ENCODE results near the gene MT1F. TPM values are rescaled to one million over a fixed set of nuclear protein-coding genes. Genes with fewer than 3 reads are reported as not detected.

MT1F gene
- total RNA-seq, 1 experiment from 2014 or later, result 13.4 TPM

- Histone ChIP-seq H3K4me3 (ENCODE audit: insufficient read depth, low read depth, low read length) (peak overlapping the region; percentile 39; the same call in 1 of the 2 replicates), H3K27me3 (ENCODE audit: control insufficient read depth, insufficient read depth, low read length) (peaks cover 99% of the 10 kb centered on the region), H3K36me3 (replicated peaks; ENCODE audit: control insufficient read depth, insufficient read depth, low read length) (no peaks in the 10 kb centered on the region)
- no peak for DNase-seq
These were observed 24.9 kb upstream of the MT1F start for GRCh38 chr16:56632848-56633365.

- Histone ChIP-seq H3K36me3 (replicated peaks; ENCODE audit: control insufficient read depth, insufficient read depth, low read length) (no peaks in the 10 kb centered on the region), H3K27me3 (ENCODE audit: control insufficient read depth, insufficient read depth, low read length) (peaks cover 100% of the 10 kb centered on the region), H3K4me3 (ENCODE audit: insufficient read depth, low read depth, low read length) (no peak overlapping the region)
- DNase-seq, result no peak
These were observed 24.2 kb upstream of the MT1F start for GRCh38 chr16:56633535-56633934.

GRCh38 chr16:56634715-56635440 lies 22.9 kb upstream of the MT1F start:
- DNase-seq, result peak; percentile 62
- H3K36me3 ChIP-seq (replicated peaks; ENCODE audit: control insufficient read depth, insufficient read depth, low read length), result no peaks in the 10 kb centered on the region
- H3K4me3 ChIP-seq (ENCODE audit: insufficient read depth, low read depth, low read length), result peak overlapping the region; percentile 22; the same call in 1 of the 2 replicates
- peaks cover 100% of the 10 kb centered on the region for H3K27me3 ChIP-seq (ENCODE audit: control insufficient read depth, insufficient read depth, low read length)

- peak; percentile 75 for DNase-seq
- peaks cover 99% of the 10 kb centered on the region for H3K27me3 ChIP-seq (ENCODE audit: control insufficient read depth, insufficient read depth, low read length)
- H3K36me3 ChIP-seq (replicated peaks; ENCODE audit: control insufficient read depth, insufficient read depth, low read length), result no peaks in the 10 kb centered on the region
- peak overlapping the region; percentile 22; the same call in 1 of the 2 replicates for H3K4me3 ChIP-seq (ENCODE audit: insufficient read depth, low read depth, low read length)
These were observed 22.3 kb upstream of the MT1F start for GRCh38 chr16:56635441-56635967.

GRCh38 chr16:56636616-56637413 lies 20.9 kb upstream of the MT1F start:
- no peak for DNase-seq
- H3K36me3 ChIP-seq (replicated peaks; ENCODE audit: control insufficient read depth, insufficient read depth, low read length), result no peaks in the 10 kb centered on the region
- H3K4me3 ChIP-seq (ENCODE audit: insufficient read depth, low read depth, low read length), result no peak overlapping the region

GRCh38 chr16:56637814-56638750 lies 19.7 kb upstream of the MT1F start, which contains the start of gene MT1A:
MT1A (plus strand) TSS chr16:56638666; CDS start chr16:56638739, 73 bp downstream.
- DNase-seq, result peak; percentile 92

More at GRCh38 chr16:56636616-56637413, 20.9 kb upstream of the MT1F start:
- peaks cover 99% of the 10 kb centered on the region for H3K27me3 ChIP-seq (ENCODE audit: control insufficient read depth, insufficient read depth, low read length)

GRCh38 chr16:56639045-56639444 lies 18.7 kb upstream of the MT1F start:
- Histone ChIP-seq H3K4me3 (ENCODE audit: insufficient read depth, low read depth, low read length) (no peak overlapping the region), H3K36me3 (replicated peaks; ENCODE audit: control insufficient read depth, insufficient read depth, low read length) (no peaks in the 10 kb centered on the region), H3K27me3 (ENCODE audit: control insufficient read depth, insufficient read depth, low read length) (peaks cover 99% of the 10 kb centered on the region)
- DNase-seq, result no peak

More at GRCh38 chr16:56637814-56638750, 19.7 kb upstream of the MT1F start, which contains the start of gene MT1A:
- H3K36me3 ChIP-seq (replicated peaks; ENCODE audit: control insufficient read depth, insufficient read depth, low read length), result no peaks in the 10 kb centered on the region
- H3K27me3 ChIP-seq (ENCODE audit: control insufficient read depth, insufficient read depth, low read length), result peaks cover 99% of the 10 kb centered on the region
- H3K4me3 ChIP-seq (ENCODE audit: insufficient read depth, low read depth, low read length), result peak within 1 kb of the TSS; percentile 43

GRCh38 chr16:56640076-56640475 lies 17.7 kb upstream of the MT1F start:
- Histone ChIP-seq H3K27me3 (ENCODE audit: control insufficient read depth, insufficient read depth, low read length) (peaks cover 99% of the 10 kb centered on the region), H3K4me3 (ENCODE audit: insufficient read depth, low read depth, low read length) (no peak overlapping the region), H3K36me3 (replicated peaks; ENCODE audit: control insufficient read depth, insufficient read depth, low read length) (no peaks in the 10 kb centered on the region)
- DNase-seq, result no peak

- Histone ChIP-seq H3K27me3 (ENCODE audit: control insufficient read depth, insufficient read depth, low read length) (peaks cover 99% of the 10 kb centered on the region), H3K4me3 (ENCODE audit: insufficient read depth, low read depth, low read length) (no peak overlapping the region), H3K36me3 (replicated peaks; ENCODE audit: control insufficient read depth, insufficient read depth, low read length) (no peaks in the 10 kb centered on the region)
- DNase-seq, result no peak
These were observed 16.6 kb upstream of the MT1F start for GRCh38 chr16:56641166-56641565.

GRCh38 chr16:56643080-56643778 lies 14.5 kb upstream of the MT1F start:
- Histone ChIP-seq H3K36me3 (replicated peaks; ENCODE audit: control insufficient read depth, insufficient read depth, low read length) (no peaks in the 10 kb centered on the region), H3K4me3 (ENCODE audit: insufficient read depth, low read depth, low read length) (peak overlapping the region; percentile 45), H3K27me3 (ENCODE audit: control insufficient read depth, insufficient read depth, low read length) (peaks cover 97% of the 10 kb centered on the region)
- peak; percentile 85 for DNase-seq

GRCh38 chr16:56643833-56644232 lies 13.9 kb upstream of the MT1F start:
- peak overlapping the region; percentile 45; the same call in 1 of the 2 replicates for H3K4me3 ChIP-seq (ENCODE audit: insufficient read depth, low read depth, low read length)
- peaks cover 97% of the 10 kb centered on the region for H3K27me3 ChIP-seq (ENCODE audit: control insufficient read depth, insufficient read depth, low read length)
- DNase-seq, result no peak
- H3K36me3 ChIP-seq (replicated peaks; ENCODE audit: control insufficient read depth, insufficient read depth, low read length), result no peaks in the 10 kb centered on the region

GRCh38 chr16:56645311-56645710 lies 12.4 kb upstream of the MT1F start:
- Histone ChIP-seq H3K36me3 (replicated peaks; ENCODE audit: control insufficient read depth, insufficient read depth, low read length) (no peaks in the 10 kb centered on the region), H3K27me3 (ENCODE audit: control insufficient read depth, insufficient read depth, low read length) (peaks cover 89% of the 10 kb centered on the region), H3K4me3 (ENCODE audit: insufficient read depth, low read depth, low read length) (no peak overlapping the region)
- no peak for DNase-seq

- H3K36me3 ChIP-seq (replicated peaks; ENCODE audit: control insufficient read depth, insufficient read depth, low read length), result no peaks in the 10 kb centered on the region
- DNase-seq, result no peak
- no peak overlapping the region for H3K4me3 ChIP-seq (ENCODE audit: insufficient read depth, low read depth, low read length)
- H3K27me3 ChIP-seq (ENCODE audit: control insufficient read depth, insufficient read depth, low read length), result peaks cover 83% of the 10 kb centered on the region
These were observed 11.9 kb upstream of the MT1F start for GRCh38 chr16:56645838-56646237.
